GM12874 (cell line): ENCODE data around the gene VASH1.

ENCODE experiments used
- CTCF ChIP-seq: IDR thresholded peaks from 2 replicates; pipeline ENCODE4 v1.5.1; 2011; ENCODE audit warnings: low read depth, mild to moderate bottlenecking, control low read depth, low read length, moderate library complexity; ENCODE audit not compliant: insufficient read depth

VASH1 gene

GRCh38 chr14:76786601-76787000, 25.3 kb downstream of the VASH1 start:
- no peak for TF ChIP-seq CTCF

DNA sequence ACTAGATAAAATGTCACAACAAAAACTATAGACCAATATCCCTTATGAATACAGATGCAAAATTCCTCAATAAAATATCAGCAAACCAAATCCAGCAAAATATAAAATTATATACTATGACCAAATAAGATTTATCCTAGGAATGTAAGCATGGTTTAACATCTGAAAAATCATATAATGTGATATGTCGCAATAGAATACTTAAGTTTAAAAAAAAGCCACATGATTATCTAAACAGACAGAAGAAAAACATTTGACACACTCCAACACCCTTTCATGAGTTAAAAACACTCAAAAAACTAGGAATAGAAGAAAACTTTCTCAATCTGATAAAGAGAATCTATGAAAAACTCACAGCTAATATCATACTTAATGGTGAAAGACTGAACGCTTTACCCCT, 31.2 kb downstream of the VASH1 start:
- TF ChIP-seq CTCF = no peak

DNA sequence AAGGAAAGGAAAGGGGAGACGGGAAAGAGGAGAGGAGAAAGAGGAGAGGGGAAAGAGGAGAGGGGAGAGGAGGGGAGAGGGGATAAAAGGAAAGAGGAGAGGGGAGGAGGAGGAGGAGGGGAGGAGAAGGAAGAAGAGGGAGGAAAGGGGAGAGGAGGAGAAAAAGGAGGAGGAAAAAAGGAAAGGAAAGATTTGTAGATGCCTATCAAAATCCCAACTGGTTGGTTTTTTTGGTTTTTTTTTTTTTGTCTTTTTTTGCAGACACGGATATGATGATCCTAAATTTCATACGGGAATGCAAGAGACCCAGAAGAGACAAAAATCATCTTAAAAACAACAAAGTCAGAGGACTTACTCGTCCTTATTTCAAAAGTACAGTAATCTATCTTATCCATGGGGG, 32.1 kb downstream of the VASH1 start:
- TF ChIP-seq CTCF = no peak

DNA sequence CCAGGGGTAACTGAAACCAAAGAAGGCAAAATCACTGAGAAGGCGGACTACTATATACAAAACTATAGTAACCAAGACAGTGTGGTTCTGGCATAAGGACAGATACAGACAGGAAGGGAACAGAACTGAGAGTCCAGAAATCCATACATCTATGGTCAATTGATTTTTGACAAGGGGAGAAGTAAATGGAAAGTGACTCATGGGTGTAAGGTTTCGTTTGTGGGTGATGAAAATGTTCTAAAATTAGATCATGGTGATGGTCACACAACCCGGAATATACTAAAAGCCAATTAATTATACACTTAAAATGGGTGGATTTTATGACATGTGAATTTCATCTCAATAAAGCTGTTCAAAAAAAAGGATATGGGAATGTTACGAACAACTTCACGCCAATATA, 32.7 kb downstream of the VASH1 start:
- no peak for TF ChIP-seq CTCF

- no peak for TF ChIP-seq CTCF
Observed at GRCh38 chr14:76806446-76806845, 45.2 kb downstream of the VASH1 start.

DNA sequence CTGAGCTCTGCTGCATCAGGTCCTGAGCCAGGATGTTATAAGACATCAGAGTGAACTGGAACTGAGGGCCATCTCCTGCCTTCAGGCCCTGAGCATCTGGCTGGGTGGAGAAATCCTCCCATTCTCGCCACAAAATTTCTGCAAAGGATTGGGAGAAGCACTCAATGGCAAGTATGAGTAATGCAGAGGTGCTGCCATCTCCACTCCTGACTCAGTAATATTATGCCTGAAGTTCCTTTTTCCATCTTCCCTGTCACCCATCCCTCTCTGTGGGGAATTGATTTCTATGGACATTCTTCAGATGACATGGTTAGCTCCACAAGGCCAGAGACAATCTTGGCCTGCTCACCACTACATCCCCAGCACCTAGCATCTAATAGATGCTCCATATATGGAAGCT, 46.7 kb downstream of the VASH1 start:
- TF ChIP-seq CTCF = no peak

DNA sequence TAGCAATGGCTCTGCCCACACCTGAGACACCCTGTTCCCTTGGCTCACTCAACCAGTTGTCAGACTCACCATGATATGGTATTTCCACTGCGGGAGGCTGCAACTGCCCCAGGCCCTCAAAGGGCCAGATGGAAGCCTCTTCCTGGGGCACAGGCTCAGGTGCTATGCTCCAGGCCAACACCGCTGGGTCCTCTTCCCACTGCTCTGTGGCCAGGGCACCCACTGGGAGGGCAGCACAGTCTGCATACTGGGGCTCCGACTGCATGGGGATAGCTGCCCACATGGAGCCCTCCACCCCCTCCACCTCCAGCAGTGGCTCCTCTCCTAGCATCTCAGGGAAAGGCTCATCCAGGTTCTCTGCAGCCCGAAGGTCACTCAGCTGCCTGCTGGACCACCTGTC, 47.7 kb downstream of the VASH1 start:
- TF ChIP-seq CTCF = no peak

DNA sequence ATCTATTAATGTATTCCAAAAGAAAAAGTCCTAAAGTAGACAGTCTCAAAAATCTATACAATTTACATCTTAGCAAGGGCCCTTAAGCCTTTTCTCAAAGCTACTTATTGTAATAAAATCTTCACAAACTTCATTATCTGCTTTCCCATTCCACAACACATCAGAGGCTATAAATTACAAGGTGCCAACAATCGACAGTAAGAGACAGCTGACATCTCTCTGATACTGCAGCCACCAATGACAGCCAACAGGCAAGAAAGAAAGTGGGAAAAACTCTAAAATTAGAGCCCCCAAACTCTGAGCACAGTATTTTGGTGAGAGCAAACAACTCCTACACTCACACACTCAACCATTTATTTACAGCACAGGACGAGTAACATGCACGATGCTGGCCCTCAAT, 49.3 kb downstream of the VASH1 start:
- TF ChIP-seq CTCF = no peak
